ENCODE results near the gene STC2.

- TF ChIP-seq CTCF (IDR thresholded peaks at IDR 0.05): no peak
- no peak for TF ChIP-seq POLR2A (IDR thresholded peaks at IDR 0.05)
Measured at GRCh38 chr5:173290477-173291131, 37.6 kb downstream of the STC2 start.
